GM19351 (cell line): Measurements from ENCODE around the gene CYP19A1.

Experiments
- ATAC-seq: cut with Tn5 transposase; IDR thresholded peaks from one replicate; pipeline ENCODE4 v1.9.1; 2021; ENCODE audit warnings: mild to moderate bottlenecking, moderate library complexity; ENCODE audit not compliant: unreplicated experiment

Gene CYP19A1

GRCh38 chr15:51328926-51329325, 9.5 kb downstream of the CYP19A1 start:
- ATAC-seq = no peak

- ATAC-seq = no peak
Measured at GRCh38 chr15:51327081-51327480, 11.3 kb downstream of the CYP19A1 start.

GRCh38 chr15:51325167-51325566, 13.2 kb downstream of the CYP19A1 start:
- ATAC-seq = no peak

- ATAC-seq = no peak
Measured at GRCh38 chr15:51323749-51324148, 14.6 kb downstream of the CYP19A1 start.

- ATAC-seq = no peak
Measured at GRCh38 chr15:51322621-51323296, 15.6 kb downstream of the CYP19A1 start.

- no peak for ATAC-seq
Measured at GRCh38 chr15:51321316-51321715, 17.1 kb downstream of the CYP19A1 start.

GRCh38 chr15:51320843-51321242, 17.6 kb downstream of the CYP19A1 start:
- no peak for ATAC-seq

GRCh38 chr15:51319539-51319938, 18.9 kb downstream of the CYP19A1 start:
- no peak for ATAC-seq

GRCh38 chr15:51318382-51319150, 19.8 kb downstream of the CYP19A1 start:
- ATAC-seq = no peak

GRCh38 chr15:51316636-51317035, 21.8 kb downstream of the CYP19A1 start:
- ATAC-seq = no peak

- ATAC-seq = no peak
Measured at GRCh38 chr15:51315726-51316125, 22.7 kb downstream of the CYP19A1 start.

- ATAC-seq = no peak
Measured at GRCh38 chr15:51314391-51315337, 23.7 kb downstream of the CYP19A1 start.

GRCh38 chr15:51313644-51314280, 24.6 kb downstream of the CYP19A1 start:
- no peak for ATAC-seq

- no peak for ATAC-seq
Measured at GRCh38 chr15:51313074-51313393, 25.4 kb downstream of the CYP19A1 start.

- no peak for ATAC-seq
Measured at GRCh38 chr15:51312166-51313073, 26.0 kb downstream of the CYP19A1 start.

- no peak for ATAC-seq
Measured at GRCh38 chr15:51311510-51311909, 26.9 kb downstream of the CYP19A1 start.

- no peak for ATAC-seq
Measured at GRCh38 chr15:51310064-51310463, 28.3 kb downstream of the CYP19A1 start.

- ATAC-seq = no peak
Measured at GRCh38 chr15:51307811-51308210, 30.6 kb downstream of the CYP19A1 start.

- no peak for ATAC-seq
Measured at GRCh38 chr15:51307325-51307724, 31.1 kb downstream of the CYP19A1 start.

GRCh38 chr15:51303462-51303980, 34.9 kb downstream of the CYP19A1 start:
- no peak for ATAC-seq
